K562 (cell line): ENCODE measurements around the gene FAM20C. TPM values are rescaled to one million over a fixed set of nuclear protein-coding genes. Genes with fewer than 3 reads are reported as not detected.

Experiments used
- ATAC-seq: fragments of 200-7000 bp; cut with Tn5 transposase; 3 replicates; pipeline ENCODE4 v1.9.1; 2020; ENCODE audit warnings: moderate library complexity
- BruUV-seq: library from RNA; stranded (reverse); fragments of 400-500 nt; replicated peaks from 2 replicates; lab custom pipeline; 2021; lab: Mats Ljungman, UMichigan
- CTCF ChIA-PET: fragments of 300-600 bp; formaldehyde crosslinking; extraction: SDS; loops from one replicate; lab custom pipeline; 2021; ENCODE audit warnings: low intra/inter-chr PET ratio; lab: Yijun Ruan, JAX
- POLR2A ChIA-PET: fragments of 300-600, 350-650 bp; sonication (Branson Sonifier 250); formaldehyde crosslinking; extraction: SDS; loops from one replicate; lab custom pipeline; 2021; ENCODE audit warnings: antibody characterized with exemption, inconsistent platforms; lab: Yijun Ruan, JAX
- DNase-seq, 4 experiments: peaks; one replicate each; pipeline versions ENCODE4 v3.0.0 to v3.0.0-alpha.2; 2011 to 2018; ENCODE audit warnings: low spot score in 3 of 4, mixed read lengths in 3 of 4; ENCODE audit errors: extremely low read depth in 1 of 4
- FAIRE-seq: peaks from 2 replicates; lab custom pipeline; 2011; peaks lifted over from hg19 to GRCh38; lab: Jason Lieb, UNC
- H2AFZ ChIP-seq: 2 replicates; pipeline ENCODE4 v1.6.0; 2011; ENCODE audit warnings: low read depth, low read length, control low read depth, inconsistent platforms
- H3K27ac ChIP-seq: fragments of 200-600 bp; 3 replicates; pipeline ENCODE4 v1.8.0; 2011; ENCODE audit warnings: low read depth, mild to moderate bottlenecking, control low read depth, inconsistent platforms, low read length, moderate library complexity, mixed read lengths; ENCODE audit errors: extremely low read depth
- H3K27me3 ChIP-seq, 2 experiments: fragments of 300-600 bp in 1 of 2; 2 replicates in 1 of 2; 3 replicates in 1 of 2; pipeline versions ENCODE4 v1.6.0 to v1.8.0; 2011; ENCODE audit warnings: inconsistent platforms in 2 of 2, low read length in 2 of 2, mild to moderate bottlenecking in 1 of 2, mixed read lengths in 1 of 2, moderate library complexity in 1 of 2; ENCODE audit not compliant: control insufficient read depth in 2 of 2, insufficient read depth in 2 of 2
- H3K36me3 ChIP-seq: fragments of 300-600 bp; 3 replicates; pipeline ENCODE4 v1.8.0; 2011; ENCODE audit warnings: mild to moderate bottlenecking, low read length, inconsistent platforms; ENCODE audit not compliant: control insufficient read depth, insufficient read depth
- H3K4me1 ChIP-seq, 2 experiments: fragments of 200-600 bp in 1 of 2; replicated peaks in 1 of 2; 2 replicates in 1 of 2; 3 replicates in 1 of 2; pipeline versions ENCODE4 v1.5.1 to v1.8.0; 2011; ENCODE audit warnings: inconsistent platforms in 2 of 2, low read length in 2 of 2, mild to moderate bottlenecking in 1 of 2, mixed read lengths in 1 of 2, moderate library complexity in 1 of 2; ENCODE audit not compliant: control insufficient read depth in 2 of 2, insufficient read depth in 2 of 2
- H3K4me2 ChIP-seq: 2 replicates; pipeline ENCODE4 v1.6.1; 2011; ENCODE audit warnings: low read length, control low read depth, inconsistent platforms, mixed read lengths; ENCODE audit not compliant: insufficient read depth
- H3K4me3 ChIP-seq: fragments of 200-600 bp; sonication (generic), shearing (Covaris generic); 2 replicates; pipeline ENCODE4 v1.5.1; 2016; ENCODE audit warnings: control low read depth, inconsistent platforms
- H3K79me2 ChIP-seq: fragments of 200-600 bp; 3 replicates; pipeline ENCODE4 v1.8.0; 2011; ENCODE audit warnings: low read length, inconsistent platforms; ENCODE audit not compliant: control insufficient read depth, insufficient read depth
- H3K9ac ChIP-seq, 2 experiments: 2 replicates each; pipeline versions ENCODE4 v1.6.0 to v1.6.1; 2011; ENCODE audit warnings: low read depth in 2 of 2, low read length in 2 of 2, control low read depth in 1 of 2, inconsistent platforms in 1 of 2, mild to moderate bottlenecking in 1 of 2, mixed read lengths in 1 of 2; ENCODE audit not compliant: insufficient read depth in 1 of 2
- H3K9me1 ChIP-seq: one replicate; pipeline ENCODE4 v1.6.0; 2011; ENCODE audit warnings: inconsistent platforms, mild to moderate bottlenecking, low read length, moderate library complexity; ENCODE audit not compliant: control insufficient read depth, insufficient read depth
- H3K9me3 ChIP-seq: replicated peaks from 2 replicates; pipeline ENCODE4 v1.5.1; 2011; ENCODE audit warnings: low read depth, low read length, inconsistent platforms; ENCODE audit not compliant: control insufficient read depth, insufficient read depth
- H4K20me1 ChIP-seq: replicated peaks from 2 replicates; pipeline ENCODE4 v1.6.1; 2011; ENCODE audit warnings: low read length, inconsistent platforms, mixed read lengths; ENCODE audit not compliant: control insufficient read depth, insufficient read depth
- CREB1 ChIP-seq, 2 experiments: sonication (generic) in 1 of 2; formaldehyde crosslinking in 1 of 2; IDR thresholded peaks; 2 replicates each; pipeline versions ENCODE4 v1.6.1 to v1.8.0; 2012 to 2022; ENCODE audit warnings: inconsistent platforms in 1 of 2, mild to moderate bottlenecking in 1 of 2, missing genetic modification reagents in 1 of 2, moderate library complexity in 1 of 2
- DLX4 ChIP-seq: fragments of 250-450 bp; sonication (Bioruptor Pico); IDR thresholded peaks from 2 replicates; pipeline ENCODE4 v1.6.1; 2021; ENCODE audit warnings: mild to moderate bottlenecking
- KDM2B ChIP-seq: fragments of 250-450 bp; sonication (Bioruptor Pico); IDR thresholded peaks from 2 replicates; pipeline ENCODE4 v1.8.0; 2021; ENCODE audit warnings: mild to moderate bottlenecking, moderate library complexity
- RERE ChIP-seq: sonication (generic); formaldehyde crosslinking; IDR thresholded peaks from 2 replicates; pipeline ENCODE4 v1.8.0; 2023; ENCODE audit warnings: missing genetic modification reagents, mild to moderate bottlenecking, borderline replicate concordance
- ZNF398 ChIP-seq: fragments of 250-450 bp; sonication (Bioruptor Pico); IDR thresholded peaks from 2 replicates; pipeline ENCODE4 v1.8.0; 2021; ENCODE audit warnings: moderate library complexity, mild to moderate bottlenecking, inconsistent platforms
- ZNF76 ChIP-seq: fragments of 250-450 bp; sonication (Bioruptor Pico); IDR thresholded peaks from 2 replicates; pipeline ENCODE4 v1.4.0; 2020; ENCODE audit warnings: mild to moderate bottlenecking, moderate library complexity, borderline replicate concordance
- WGBS: fragments of 100-300 bp; shearing (Covaris generic); methylation state at CpG from one replicate; pipeline ENCODE4 v1.1.6; 2016; ENCODE audit warnings: low coverage, mixed read lengths; ENCODE audit not compliant: insufficient coverage; ENCODE audit errors: missing lambda C conversion rate; 5-methylcytosine and 5-hydroxymethylcytosine counted together
- in situ Hi-C: fragments of 300-500 bp; cut with MboI; formaldehyde crosslinking; loops from 4 replicates; pipeline ENCODE4 v1.15.0; 2018; ENCODE audit warnings: inconsistent platforms, mixed read lengths
- intact Hi-C: fragments of 100-400 bp; cut with micrococcal nuclease; formaldehyde crosslinking; loops from 2 replicates; pipeline ENCODE4 v1.14.2; 2022
- polyA plus RNA-seq, 8 experiments: library from polyadenylated mRNA; depleted of rRNA in 4 of 8; stranded (reverse) in 5 of 8; unstranded in 3 of 8; fragments of >200 nt; fragmentation: Nextera tagmentation in 2 of 8; fragmentation: Illumina TruSeq in 1 of 8; extraction: Ambion mirVana in 2 of 8; extraction: Trizol in 1 of 8; gene quantifications; 2 replicates each; pipeline versions ENCODE4 v1.2.1 to v1.2.3, GENCODE V29; 2011 to 2014; ENCODE audit warnings: inconsistent platforms in 1 of 8, missing spikeins in 1 of 8
- total RNA-seq, 7 experiments: library from RNA; depleted of rRNA in 6 of 7; stranded (reverse); fragments of >200 nt in 6 of 7; fragmentation: Illumina TruSeq in 2 of 7; extraction: Trizol in 2 of 7; gene quantifications; 2 replicates each; pipeline versions ENCODE4 v1.2.1 to v1.2.3, GENCODE V29; 2011 to 2021; ENCODE audit warnings: low replicate concordance in 1 of 7
- TF ChIP-seq, protein P1 (sequence below): fragments of 450-650 bp; IDR thresholded peaks from 2 replicates; pipeline ENCODE4 v1.6.1; 2017; ENCODE audit warnings: antibody characterized with exemption, mild to moderate bottlenecking

Gene FAM20C
- total and polyA plus RNA-seq, 9 of the 15 experiments (the other 6 are each of a cell fraction or from before 2014, with no cell fraction given) = 0.09 TPM; not detected in 8

DNA sequence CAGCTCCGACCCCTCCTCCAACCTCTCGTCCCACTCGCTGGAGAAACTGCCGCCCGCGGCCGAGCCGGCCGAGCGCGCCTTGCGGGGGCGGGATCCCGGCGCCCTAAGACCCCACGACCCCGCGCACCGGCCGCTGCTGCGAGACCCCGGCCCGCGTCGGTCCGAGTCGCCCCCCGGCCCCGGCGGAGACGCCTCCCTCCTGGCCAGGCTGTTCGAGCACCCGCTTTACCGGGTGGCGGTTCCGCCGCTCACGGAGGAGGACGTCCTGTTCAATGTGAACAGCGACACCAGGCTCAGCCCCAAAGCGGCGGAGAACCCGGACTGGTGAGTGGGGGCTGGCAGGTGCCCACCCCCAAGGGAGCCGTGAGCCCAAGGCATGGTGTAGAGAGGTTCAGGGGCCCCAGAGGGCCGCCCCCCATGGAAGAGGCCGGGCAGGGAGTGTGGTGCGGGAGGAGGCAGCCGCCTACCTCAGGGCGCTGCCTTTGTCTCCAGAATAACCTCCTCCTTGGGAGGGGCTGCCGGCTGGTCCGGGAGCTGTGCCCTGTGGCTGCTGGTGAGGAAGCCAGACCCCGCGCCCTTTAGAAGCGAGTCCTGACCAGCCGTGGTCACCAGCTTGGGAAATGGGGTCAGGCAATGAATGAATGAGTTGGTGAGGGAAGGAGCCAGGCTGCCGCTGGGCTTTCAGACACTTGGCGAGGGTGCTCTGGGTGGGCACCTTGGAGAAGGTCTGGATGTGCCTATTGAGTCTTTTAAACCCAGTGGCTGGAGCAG, 1.3 kb downstream of the FAM20C start:
- no peak overlapping the region for H3K4me2 ChIP-seq
- DNase-seq (no peak), FAIRE-seq (no peak), ATAC-seq (no peak)
- no peak overlapping the region for H2AFZ ChIP-seq
- H3K27ac ChIP-seq = no peak overlapping the region
- intact Hi-C loops (no loop called here), in situ Hi-C loops (no loop called here)
- H3K79me2 ChIP-seq = no peaks in the 10 kb centered on the region
- CTCF ChIA-PET = no interaction called here
- H3K9me1 ChIP-seq = peaks cover 2% of the 10 kb centered on the region
- H3K4me1 ChIP-seq = peaks cover 0 to 34% of the 10 kb centered on the region in 2 experiments; a peak in 3 of 5 replicates
- no peaks in the 10 kb centered on the region for H3K36me3 ChIP-seq
- peaks cover 59 to 84% of the 10 kb centered on the region in 2 experiments for H3K27me3 ChIP-seq
- H4K20me1 ChIP-seq = peaks cover 30% of the 10 kb centered on the region
- H3K4me3 ChIP-seq = no peak overlapping the region
- POLR2A ChIA-PET = no interaction called here
- 13% methylated on average over 50 of the region's 57 CpGs for WGBS
- H3K9me3 ChIP-seq = no peaks in the 10 kb centered on the region
- no TSS peak for BruUV-seq
- no peak overlapping the region for H3K9ac ChIP-seq
- no peak for TF ChIP-seq CREB1 (IDR thresholded peaks at IDR 0.05)
- TF ChIP-seq CREB1 (CRISPR knock-in tag; IDR thresholded peaks at IDR 0.05) = no peak
- TF ChIP-seq DLX4 (CRISPR knock-in tag) = no peak
- no peak for TF ChIP-seq KDM2B
- TF ChIP-seq ZNF398 = no peak
- no peak for TF ChIP-seq ZNF76
- TF ChIP-seq, protein P1, sequence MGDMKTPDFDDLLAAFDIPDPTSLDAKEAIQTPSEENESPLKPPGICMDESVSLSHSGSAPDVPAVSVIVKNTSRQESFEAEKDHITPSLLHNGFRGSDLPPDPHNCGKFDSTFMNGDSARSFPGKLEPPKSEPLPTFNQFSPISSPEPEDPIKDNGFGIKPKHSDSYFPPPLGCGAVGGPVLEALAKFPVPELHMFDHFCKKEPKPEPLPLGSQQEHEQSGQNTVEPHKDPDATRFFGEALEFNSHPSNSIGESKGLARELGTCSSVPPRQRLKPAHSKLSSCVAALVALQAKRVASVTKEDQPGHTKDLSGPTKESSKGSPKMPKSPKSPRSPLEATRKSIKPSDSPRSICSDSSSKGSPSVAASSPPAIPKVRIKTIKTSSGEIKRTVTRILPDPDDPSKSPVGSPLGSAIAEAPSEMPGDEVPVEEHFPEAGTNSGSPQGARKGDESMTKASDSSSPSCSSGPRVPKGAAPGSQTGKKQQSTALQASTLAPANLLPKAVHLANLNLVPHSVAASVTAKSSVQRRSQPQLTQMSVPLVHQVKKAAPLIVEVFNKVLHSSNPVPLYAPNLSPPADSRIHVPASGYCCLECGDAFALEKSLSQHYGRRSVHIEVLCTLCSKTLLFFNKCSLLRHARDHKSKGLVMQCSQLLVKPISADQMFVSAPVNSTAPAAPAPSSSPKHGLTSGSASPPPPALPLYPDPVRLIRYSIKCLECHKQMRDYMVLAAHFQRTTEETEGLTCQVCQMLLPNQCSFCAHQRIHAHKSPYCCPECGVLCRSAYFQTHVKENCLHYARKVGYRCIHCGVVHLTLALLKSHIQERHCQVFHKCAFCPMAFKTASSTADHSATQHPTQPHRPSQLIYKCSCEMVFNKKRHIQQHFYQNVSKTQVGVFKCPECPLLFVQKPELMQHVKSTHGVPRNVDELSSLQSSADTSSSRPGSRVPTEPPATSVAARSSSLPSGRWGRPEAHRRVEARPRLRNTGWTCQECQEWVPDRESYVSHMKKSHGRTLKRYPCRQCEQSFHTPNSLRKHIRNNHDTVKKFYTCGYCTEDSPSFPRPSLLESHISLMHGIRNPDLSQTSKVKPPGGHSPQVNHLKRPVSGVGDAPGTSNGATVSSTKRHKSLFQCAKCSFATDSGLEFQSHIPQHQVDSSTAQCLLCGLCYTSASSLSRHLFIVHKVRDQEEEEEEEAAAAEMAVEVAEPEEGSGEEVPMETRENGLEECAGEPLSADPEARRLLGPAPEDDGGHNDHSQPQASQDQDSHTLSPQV = no peak
- no peak for TF ChIP-seq RERE (CRISPR knock-in tag)
